PC-3 (cell line): ENCODE results near the gene ZBTB37.
"Not testable (repeated sequence)": the region's sequence is repeated elsewhere in the genome, so short reads cannot be mapped to it uniquely, and the experiment has no call there.

ENCODE experiments used
- EZH2 ChIP-seq: fragments of 300-600 bp; sonication (generic); IDR thresholded peaks from one replicate; pipeline ENCODE4 v1.6.1; 2017; ENCODE audit warnings: antibody characterized with exemption, mild to moderate bottlenecking, low read length; ENCODE audit not compliant: unreplicated experiment
- EZH2phosphoT487 ChIP-seq: fragments of 300-600 bp; sonication (generic); IDR thresholded peaks from 2 replicates; pipeline ENCODE4 v1.6.1; 2018; ENCODE audit warnings: mild to moderate bottlenecking, antibody characterized with exemption, low read length, borderline replicate concordance
- TF ChIP-seq, protein P1 (sequence below): fragments of 300-600 bp; sonication (generic); conservative IDR thresholded peaks from 2 replicates; pipeline ENCODE4 v1.5.1; 2017; ENCODE audit warnings: antibody characterized with exemption, low read depth, mild to moderate bottlenecking, low read length

DNA sequence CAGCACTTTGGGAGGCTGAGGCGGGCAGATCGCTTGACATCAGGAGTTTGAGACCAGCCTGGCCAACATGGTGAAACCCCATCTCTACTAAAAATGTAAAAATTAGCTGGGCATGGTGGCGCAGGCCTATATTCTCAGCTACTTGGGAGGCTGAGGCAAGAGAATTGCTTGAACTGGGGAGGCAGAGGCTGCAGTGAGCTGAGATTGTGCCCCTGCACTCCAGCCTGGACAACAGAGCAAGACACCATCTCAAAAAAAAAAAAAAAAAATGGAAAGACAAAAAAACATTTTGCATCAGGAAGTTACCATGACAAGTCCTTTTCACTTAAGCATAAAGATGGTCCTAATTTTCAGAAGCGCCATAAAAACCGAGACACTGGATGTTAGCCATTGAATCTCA lies 62.4 kb downstream of the ZBTB37 start:
- TF ChIP-seq, protein P1, sequence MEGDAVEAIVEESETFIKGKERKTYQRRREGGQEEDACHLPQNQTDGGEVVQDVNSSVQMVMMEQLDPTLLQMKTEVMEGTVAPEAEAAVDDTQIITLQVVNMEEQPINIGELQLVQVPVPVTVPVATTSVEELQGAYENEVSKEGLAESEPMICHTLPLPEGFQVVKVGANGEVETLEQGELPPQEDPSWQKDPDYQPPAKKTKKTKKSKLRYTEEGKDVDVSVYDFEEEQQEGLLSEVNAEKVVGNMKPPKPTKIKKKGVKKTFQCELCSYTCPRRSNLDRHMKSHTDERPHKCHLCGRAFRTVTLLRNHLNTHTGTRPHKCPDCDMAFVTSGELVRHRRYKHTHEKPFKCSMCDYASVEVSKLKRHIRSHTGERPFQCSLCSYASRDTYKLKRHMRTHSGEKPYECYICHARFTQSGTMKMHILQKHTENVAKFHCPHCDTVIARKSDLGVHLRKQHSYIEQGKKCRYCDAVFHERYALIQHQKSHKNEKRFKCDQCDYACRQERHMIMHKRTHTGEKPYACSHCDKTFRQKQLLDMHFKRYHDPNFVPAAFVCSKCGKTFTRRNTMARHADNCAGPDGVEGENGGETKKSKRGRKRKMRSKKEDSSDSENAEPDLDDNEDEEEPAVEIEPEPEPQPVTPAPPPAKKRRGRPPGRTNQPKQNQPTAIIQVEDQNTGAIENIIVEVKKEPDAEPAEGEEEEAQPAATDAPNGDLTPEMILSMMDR: not testable (repeated sequence)
- not testable (repeated sequence) for TF ChIP-seq EZH2, EZH2phosphoT487
